H1 (cell line): Measurements from ENCODE around the gene CKM. TPM values are rescaled to one million over a fixed set of nuclear protein-coding genes. Genes with fewer than 3 reads are reported as not detected.

Experiments used
- CTCF ChIA-PET: fragments of 300-600 bp; sonication (Branson Sonifier 250); formaldehyde crosslinking; loops from one replicate; lab custom pipeline; 2021; ENCODE audit not compliant: partially characterized antibody; lab: Charles Lee
- POLR2A ChIA-PET: fragments of 300-600 bp; sonication (Branson Sonifier 250); formaldehyde crosslinking; loops from one replicate; lab custom pipeline; 2021; ENCODE audit warnings: inconsistent platforms; ENCODE audit not compliant: partially characterized antibody; lab: Charles Lee
- DNase-seq, 2 experiments: peaks; one replicate each; pipeline versions ENCODE4 v3.0.0 to v3.0.0-alpha.2; 2010 to 2022; ENCODE audit warnings: low spot score in 2 of 2, low read depth in 1 of 2, mixed read lengths in 1 of 2
- FAIRE-seq: peaks from 2 replicates; lab custom pipeline; 2011; peaks lifted over from hg19 to GRCh38; lab: Jason Lieb, UNC
- H2AFZ ChIP-seq: 2 replicates; pipeline ENCODE4 v1.8.1; 2012; ENCODE audit warnings: low read length, inconsistent platforms
- H2AK5ac ChIP-seq: 2 replicates; pipeline ENCODE4 v1.6.1; 2013; ENCODE audit warnings: low read depth, low read length
- H2BK120ac ChIP-seq: replicated peaks from 2 replicates; pipeline ENCODE3; 2013; ENCODE audit warnings: low read depth, low read length, inconsistent platforms
- H2BK12ac ChIP-seq: 2 replicates; pipeline ENCODE4 v1.6.1; 2013; ENCODE audit warnings: low read depth, low read length
- H2BK15ac ChIP-seq: 2 replicates; pipeline ENCODE4 v1.6.1; 2013; ENCODE audit warnings: low read length
- H2BK20ac ChIP-seq: 2 replicates; pipeline ENCODE4 v1.6.1; 2013; ENCODE audit warnings: low read length
- H2BK5ac ChIP-seq: 2 replicates; pipeline ENCODE4 v1.6.1; 2013; ENCODE audit warnings: low read depth, low read length
- H3K14ac ChIP-seq: 2 replicates; pipeline ENCODE4 v1.6.1; 2013; ENCODE audit warnings: inconsistent platforms; ENCODE audit not compliant: insufficient read length
- H3K18ac ChIP-seq: 2 replicates; pipeline ENCODE4 v1.6.1; 2013; ENCODE audit warnings: low read length; ENCODE audit errors: extremely low read depth
- H3K23ac ChIP-seq: 2 replicates; pipeline ENCODE4 v1.6.1; 2013; ENCODE audit warnings: inconsistent platforms; ENCODE audit not compliant: insufficient read length
- H3K23me2 ChIP-seq: 2 replicates; pipeline ENCODE4 v1.6.1; 2013; ENCODE audit warnings: low read depth, low read length
- H3K27ac ChIP-seq: 2 replicates; pipeline ENCODE4 v1.6.1; 2011; ENCODE audit warnings: low read depth, low read length, inconsistent platforms
- H3K27me3 ChIP-seq, 4 experiments: replicated peaks in 1 of 4; 1 replicate in 1 of 4; 2 replicates in 3 of 4; pipeline versions ENCODE4 v1.6.1 to v1.8.1; 2011 to 2013; ENCODE audit warnings: low read length in 3 of 4, mild to moderate bottlenecking in 3 of 4, inconsistent platforms in 2 of 4, mixed read lengths in 2 of 4, moderate library complexity in 1 of 4; ENCODE audit not compliant: control insufficient read depth in 3 of 4, insufficient read depth in 3 of 4; ENCODE audit errors: extremely low read depth in 1 of 4
- H3K36me3 ChIP-seq, 4 experiments: 2 replicates each; pipeline versions ENCODE4 v1.6.1 to v1.8.1; 2011 to 2013; ENCODE audit warnings: mild to moderate bottlenecking in 4 of 4, low read length in 3 of 4, moderate library complexity in 2 of 4, control low read depth in 1 of 4, inconsistent platforms in 1 of 4; ENCODE audit not compliant: insufficient read depth in 4 of 4, control insufficient read depth in 2 of 4
- H3K4ac ChIP-seq: replicated peaks from 2 replicates; pipeline ENCODE3; 2013; ENCODE audit warnings: low read length, low read depth, mixed read lengths, inconsistent platforms; ENCODE audit not compliant: insufficient read length
- H3K4me1 ChIP-seq, 4 experiments: replicated peaks in 1 of 4; 1 replicate in 1 of 4; 2 replicates in 3 of 4; pipeline versions ENCODE4 v1.6.1 to v1.8.1; 2011 to 2013; ENCODE audit warnings: low read length in 3 of 4, inconsistent platforms in 2 of 4, mixed read lengths in 1 of 4; ENCODE audit not compliant: insufficient read depth in 4 of 4, control insufficient read depth in 3 of 4
- H3K4me2 ChIP-seq, 2 experiments: 2 replicates each; pipeline versions ENCODE4 v1.6.1 to v1.8.1; 2011 to 2013; ENCODE audit warnings: low read depth in 2 of 2, low read length in 2 of 2, control low read depth in 1 of 2, inconsistent platforms in 1 of 2, mild to moderate bottlenecking in 1 of 2; ENCODE audit not compliant: insufficient read depth in 1 of 2
- H3K4me3 ChIP-seq, 4 experiments: fragments of 200-600, 300-600 bp in 1 of 4; sonication (generic), shearing (Covaris generic), sonication (Bioruptor Twin) in 1 of 4; 2 replicates each; pipeline versions ENCODE4 v1.5.1 to v1.8.1; 2011 to 2016; ENCODE audit warnings: low read length in 4 of 4, low read depth in 3 of 4, control low read depth in 2 of 4, inconsistent platforms in 2 of 4, mild to moderate bottlenecking in 2 of 4, mixed read lengths in 1 of 4, moderate library complexity in 1 of 4; ENCODE audit not compliant: insufficient read depth in 2 of 4; ENCODE audit errors: extremely low read depth in 1 of 4
- H3K56ac ChIP-seq: replicated peaks from 2 replicates; pipeline ENCODE3; 2013; ENCODE audit warnings: low read depth, mild to moderate bottlenecking, mixed read lengths, low read length, inconsistent platforms; ENCODE audit not compliant: insufficient read length
- H3K79me1 ChIP-seq: 2 replicates; pipeline ENCODE4 v1.6.1; 2013; ENCODE audit warnings: low read depth, low read length, control low read depth
- H3K79me2 ChIP-seq, 2 experiments: 2 replicates each; pipeline versions ENCODE4 v1.6.1 to v1.8.1; 2012 to 2013; ENCODE audit warnings: low read length in 2 of 2, mild to moderate bottlenecking in 2 of 2, inconsistent platforms in 1 of 2; ENCODE audit not compliant: insufficient read depth in 2 of 2, control insufficient read depth in 1 of 2
- H3K9ac ChIP-seq, 4 experiments: replicated peaks in 1 of 4; 1 replicate in 1 of 4; 2 replicates in 3 of 4; pipeline versions ENCODE4 v1.6.1 to v1.8.1; 2011 to 2013; ENCODE audit warnings: low read depth in 3 of 4, low read length in 3 of 4, control low read depth in 2 of 4, mild to moderate bottlenecking in 2 of 4, moderate library complexity in 2 of 4, inconsistent platforms in 1 of 4; ENCODE audit errors: extremely low read depth in 1 of 4
- H3K9me3 ChIP-seq, 2 experiments: 2 replicates each; pipeline versions ENCODE4 v1.6.1 to v1.8.1; 2012 to 2013; ENCODE audit warnings: mild to moderate bottlenecking in 2 of 2, moderate library complexity in 2 of 2, control low read depth in 1 of 2, inconsistent platforms in 1 of 2, low read depth in 1 of 2, low read length in 1 of 2, mixed read lengths in 1 of 2; ENCODE audit not compliant: insufficient read depth in 2 of 2
- H4K20me1 ChIP-seq, 2 experiments: replicated peaks in 1 of 2; 2 replicates each; pipeline versions ENCODE3 to v1.8.1; 2011 to 2013; ENCODE audit warnings: inconsistent platforms in 2 of 2, low read length in 2 of 2, mild to moderate bottlenecking in 1 of 2; ENCODE audit not compliant: insufficient read depth in 2 of 2, control insufficient read depth in 1 of 2
- H4K5ac ChIP-seq: 2 replicates; pipeline ENCODE4 v1.6.1; 2013; ENCODE audit warnings: low read length, low read depth, mixed read lengths, inconsistent platforms; ENCODE audit not compliant: insufficient read length
- H4K8ac ChIP-seq: 2 replicates; pipeline ENCODE4 v1.8.0; 2013; ENCODE audit warnings: mild to moderate bottlenecking, moderate library complexity, low read length, inconsistent platforms; ENCODE audit not compliant: insufficient read depth; ENCODE audit errors: extremely low read depth
- H4K91ac ChIP-seq: replicated peaks from 2 replicates; pipeline ENCODE3; 2013; ENCODE audit warnings: low read length, mixed read lengths, inconsistent platforms; ENCODE audit not compliant: insufficient read length
- CBX8 ChIP-seq: fragments of 300-800, 300-1000 bp; sonication (generic); IDR thresholded peaks from 2 replicates; pipeline ENCODE4 v1.7.1; 2016; ENCODE audit warnings: low read depth, low read length, borderline replicate concordance
- CEBPB ChIP-seq: IDR thresholded peaks from 2 replicates; pipeline ENCODE4 v1.6.1; 2012; ENCODE audit warnings: low read depth, low read length
- EGR1 ChIP-seq: IDR thresholded peaks from 2 replicates; pipeline ENCODE4 v1.6.1; 2011; ENCODE audit warnings: low read depth, low read length, borderline replicate concordance
- KDM5A ChIP-seq: fragments of 200-600 bp; IDR thresholded peaks from 2 replicates; pipeline ENCODE4 v1.7.1; 2012; ENCODE audit warnings: mild to moderate bottlenecking, low read length, inconsistent platforms, mixed read lengths
- MAFK ChIP-seq: IDR thresholded peaks from 2 replicates; pipeline ENCODE4 v1.6.1; 2012; ENCODE audit warnings: low read depth, mild to moderate bottlenecking, improper control_type of control experiment, low read length
- NANOG ChIP-seq: IDR thresholded peaks from 2 replicates; pipeline ENCODE4 v1.6.1; 2011; ENCODE audit warnings: low read length, low read depth, mild to moderate bottlenecking, inconsistent platforms; ENCODE audit not compliant: insufficient read depth, poor library complexity, severe bottlenecking
- RBBP5 ChIP-seq: IDR thresholded peaks from 2 replicates; pipeline ENCODE4 v1.7.1; 2012; ENCODE audit warnings: low read depth, mild to moderate bottlenecking, inconsistent platforms, low read length, moderate library complexity, borderline replicate concordance
- RNF2 ChIP-seq: fragments of 200-900, 300-1000 bp; sonication (generic); IDR thresholded peaks from 2 replicates; pipeline ENCODE4 v1.7.1; 2016; ENCODE audit warnings: borderline replicate concordance, low read depth, mild to moderate bottlenecking, antibody characterized with exemption, low read length; ENCODE audit not compliant: poor library complexity, severe bottlenecking; ENCODE audit errors: missing control alignments
- SAP30 ChIP-seq: fragments of 300-600 bp; sonication (generic); IDR thresholded peaks from 2 replicates; pipeline ENCODE4 v1.7.1; 2012; ENCODE audit warnings: low read length, moderate library complexity, mild to moderate bottlenecking, inconsistent platforms; ENCODE audit not compliant: insufficient read depth, insufficient replicate concordance
- SP1 ChIP-seq: IDR thresholded peaks from 2 replicates; pipeline ENCODE4 v1.6.1; 2011; ENCODE audit warnings: low read depth, low read length
- SP2 ChIP-seq: IDR thresholded peaks from 2 replicates; pipeline ENCODE4 v1.6.1; 2012; ENCODE audit warnings: mild to moderate bottlenecking, low read length, inconsistent platforms
- SRF ChIP-seq: IDR thresholded peaks from 2 replicates; pipeline ENCODE4 v1.6.1; 2011; ENCODE audit warnings: mild to moderate bottlenecking, low read depth, low read length, moderate library complexity
- USF2 ChIP-seq: IDR thresholded peaks from 2 replicates; pipeline ENCODE4 v1.6.1; 2011; ENCODE audit warnings: low read length, improper control_type of control experiment
- WGBS, 2 experiments: shearing (Covaris generic) in 1 of 2; methylation state at CpG; one replicate each; pipeline versions ENCODE4 v1.1.6 to v1.1.7; 2013 to 2015; ENCODE audit warnings: low lambda C conversion rate in 2 of 2, mixed read lengths in 2 of 2, inconsistent platforms in 1 of 2, low coverage in 1 of 2, missing lambda C conversion rate in 1 of 2; ENCODE audit not compliant: insufficient replicate concordance in 2 of 2, insufficient coverage in 1 of 2, insufficient read length in 1 of 2; ENCODE audit errors: extremely low coverage in 1 of 2, missing lambda C conversion rate in 1 of 2; 5-methylcytosine and 5-hydroxymethylcytosine counted together
- polyA plus RNA-seq, 7 experiments: library from polyadenylated mRNA; depleted of rRNA in 3 of 7; stranded (reverse) in 5 of 7; unstranded in 2 of 7; fragments of >200 nt in 5 of 7; fragments of 200-250 nt in 2 of 7; gene quantifications; 1 replicate in 5 of 7; 2 replicates in 1 of 7; 4 replicates in 1 of 7; pipeline versions ENCODE4 v1.2.1 to v1.2.3, GENCODE V29; 2011 to 2013; ENCODE audit warnings: missing spikeins in 2 of 7, mixed read lengths in 2 of 7
- total RNA-seq: library from RNA; stranded (reverse); fragmentation: NEBNext Ultra II Directional; extraction: Animal tissue kit (Norgen Biotek cat#: 25700); gene quantifications from 2 replicates; pipeline ENCODE4 v1.2.1, GENCODE V29; 2021

The CKM gene
- total and polyA plus RNA-seq, 2 of the 8 experiments (the other 6 are each of a cell fraction or from before 2014, with no cell fraction given), result 0.08 TPM; not detected in 1

- no peaks in the 10 kb centered on the region for H3K4me1 ChIP-seq
- H2AFZ ChIP-seq, result no peak overlapping the region
- H3K4me3 ChIP-seq, result no peak overlapping the region
- no peak overlapping the region for H3K14ac ChIP-seq
- H3K56ac ChIP-seq, result no peak overlapping the region
- no peaks in the 10 kb centered on the region for H3K79me2 ChIP-seq
- H3K79me1 ChIP-seq, result no peaks in the 10 kb centered on the region
- no peak overlapping the region for H3K4me2 ChIP-seq
- no peak overlapping the region for H2BK20ac ChIP-seq
- no peak overlapping the region for H3K18ac ChIP-seq
- H3K9ac ChIP-seq, result no peak overlapping the region
- H3K23ac ChIP-seq, result no peak overlapping the region
- no peak overlapping the region for H4K91ac ChIP-seq
- H3K23me2 ChIP-seq, result no peaks in the 10 kb centered on the region; the same call in 1 of the 2 replicates
- H3K27me3 ChIP-seq, result peaks cover 0 to 9% (median 4%) of the 10 kb centered on the region in 4 experiments; a peak in 1 of 7 replicates
- TF ChIP-seq CBX8 (no peak), SRF (no peak), CEBPB (no peak), MAFK (no peak), EGR1 (no peak), USF2 (no peak), SP2 (no peak), RNF2 (no peak), NANOG (no peak), RBBP5 (no peak), SP1 (no peak), SAP30 (no peak), KDM5A (no peak)
- CTCF ChIA-PET, result interaction anchor here (1.2 to 1.5 kb wide), 2 partner anchors 8 to 99 kb away, joined by 3 to 7 read pairs; no protein-coding TSS in a partner anchor
- no peak overlapping the region for H2BK15ac ChIP-seq
- H3K4ac ChIP-seq, result no peak overlapping the region
- no peak overlapping the region for H3K27ac ChIP-seq
- H2BK12ac ChIP-seq, result no peak overlapping the region
- peaks cover 0 to 4% (median 0%) of the 10 kb centered on the region in 4 experiments; a peak in 4 of 8 replicates for H3K36me3 ChIP-seq
- no peaks in the 10 kb centered on the region for H3K9me3 ChIP-seq
- no peak for DNase-seq
- H4K20me1 ChIP-seq, result peaks cover 0 to 2% of the 10 kb centered on the region in 2 experiments
- no peak for FAIRE-seq
- WGBS, 2 experiments, result 100% methylated on average over 6 of the region's 6 CpGs; no CpG with 5 or more reads in 1 of the 2 experiments
- POLR2A ChIA-PET, result no interaction called here
- H4K8ac ChIP-seq, result no peak overlapping the region
- H2BK120ac ChIP-seq, result no peak overlapping the region
- H4K5ac ChIP-seq, result no peak overlapping the region
- H2BK5ac ChIP-seq, result no peak overlapping the region
- no peak overlapping the region for H2AK5ac ChIP-seq
Measured at GRCh38 chr19:45299719-45300118, 23.0 kb downstream of the CKM start.
